GM18861 (cell line): ENCODE data around the gene SLC23A1.
"Not testable (repeated sequence)": the region's sequence is repeated elsewhere in the genome, so short reads cannot be mapped to it uniquely, and the experiment has no call there.

Experiments
- ATAC-seq: cut with Tn5 transposase; IDR thresholded peaks from one replicate; pipeline ENCODE4 v1.9.1; 2021; ENCODE audit not compliant: unreplicated experiment

Gene SLC23A1

DNA sequence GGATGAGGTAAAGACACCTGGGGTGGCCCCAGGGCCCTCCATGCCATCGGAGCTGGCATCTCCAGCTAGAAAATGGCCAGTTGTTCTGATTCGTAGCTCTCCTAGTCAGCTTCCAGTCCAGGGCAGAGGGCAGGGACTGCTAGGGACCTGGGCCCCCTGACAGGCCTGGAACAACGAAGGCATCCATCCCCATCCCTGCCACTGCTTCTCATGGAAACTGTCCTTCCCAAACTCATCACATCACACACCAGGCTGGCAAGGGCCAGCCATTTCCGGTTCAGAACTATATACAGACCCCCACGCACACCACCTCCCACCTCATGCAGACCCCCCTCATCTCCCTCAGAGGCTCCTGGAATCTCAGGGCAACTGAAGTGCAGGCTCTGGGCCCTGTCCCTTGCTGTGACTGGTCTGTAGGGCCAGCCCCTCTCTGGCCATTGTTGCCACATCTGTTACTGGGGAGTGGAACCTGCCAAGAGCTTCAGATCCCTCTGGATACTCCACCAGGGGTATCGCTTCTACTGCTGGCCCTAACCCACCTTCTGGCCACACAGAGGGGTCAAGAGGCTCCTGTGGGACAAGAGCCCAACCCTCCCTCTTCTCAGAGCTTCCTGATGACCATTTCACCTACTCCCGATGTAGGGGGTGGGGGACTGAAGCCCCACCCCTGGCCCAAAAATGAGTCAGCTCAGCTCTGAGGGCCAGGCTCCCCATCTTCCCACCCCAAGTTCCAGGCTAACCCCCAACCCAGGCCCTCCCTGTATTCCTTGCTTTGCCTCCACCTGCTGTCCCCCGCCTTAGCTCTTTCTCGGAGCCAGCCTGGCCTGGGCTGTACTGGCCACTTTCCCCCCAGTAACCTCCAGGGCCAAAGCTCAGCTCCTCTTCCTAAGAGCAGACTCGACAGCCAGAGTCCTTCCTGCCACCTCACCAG lies 7.8 kb upstream of the SLC23A1 start:
- ATAC-seq = no peak

DNA sequence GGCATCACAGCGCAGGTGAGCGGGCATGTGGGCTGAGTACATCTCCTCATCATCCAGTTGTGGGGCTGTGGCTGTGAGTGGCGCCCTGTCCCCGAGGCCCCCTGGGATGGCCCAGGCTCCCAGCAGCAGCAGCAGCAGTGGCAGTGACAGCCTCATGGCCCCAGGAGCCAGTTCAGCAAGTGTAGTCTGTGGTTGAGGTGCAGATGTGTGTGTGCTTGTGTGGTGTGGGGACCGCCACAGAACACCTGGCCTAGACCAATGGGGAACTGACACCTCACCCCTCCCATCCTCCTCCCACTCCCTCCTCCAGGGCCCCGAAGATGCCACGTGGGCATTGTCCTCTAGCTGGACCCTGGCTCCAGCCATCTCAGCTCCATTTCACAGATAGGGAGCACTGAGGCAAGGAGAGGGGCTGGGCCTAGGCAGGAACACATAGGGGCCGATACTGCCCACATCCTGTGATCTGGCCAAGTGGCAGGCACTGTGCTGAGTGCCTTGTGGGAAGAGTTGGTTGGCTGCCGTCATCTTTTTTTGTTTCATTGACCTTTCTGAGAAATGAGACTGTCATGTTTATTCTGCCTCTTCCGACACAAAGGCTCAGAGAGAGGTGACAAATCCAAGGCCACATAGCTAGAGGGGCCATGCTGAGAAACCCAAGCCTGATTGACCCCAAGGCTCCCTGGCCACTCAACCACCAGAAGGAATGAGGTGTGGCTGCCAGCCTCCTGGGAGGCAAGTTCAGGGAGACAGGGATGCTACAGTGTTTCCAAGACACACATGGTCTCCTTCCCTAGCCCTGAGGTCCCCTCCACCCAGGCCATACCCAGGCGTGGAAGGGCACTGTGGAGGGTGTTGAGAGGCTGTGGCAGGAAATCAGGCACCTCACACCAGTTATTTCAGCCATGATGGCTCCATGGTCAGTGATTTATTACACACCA lies 6.9 kb upstream of the SLC23A1 start, which contains the start of gene MZB1:
Gene MZB1 (minus strand): TSS at position 213 of the 938 bp plus-strand sequence. CDS start 57 bp downstream, at position 156.
- ATAC-seq = peak; percentile 37

- ATAC-seq = no peak
Observed at GRCh38 chr5:139388198-139388821, 5.2 kb upstream of the SLC23A1 start.

GRCh38 chr5:139387611-139388197 lies 4.6 kb upstream of the SLC23A1 start:
- ATAC-seq = no peak

DNA sequence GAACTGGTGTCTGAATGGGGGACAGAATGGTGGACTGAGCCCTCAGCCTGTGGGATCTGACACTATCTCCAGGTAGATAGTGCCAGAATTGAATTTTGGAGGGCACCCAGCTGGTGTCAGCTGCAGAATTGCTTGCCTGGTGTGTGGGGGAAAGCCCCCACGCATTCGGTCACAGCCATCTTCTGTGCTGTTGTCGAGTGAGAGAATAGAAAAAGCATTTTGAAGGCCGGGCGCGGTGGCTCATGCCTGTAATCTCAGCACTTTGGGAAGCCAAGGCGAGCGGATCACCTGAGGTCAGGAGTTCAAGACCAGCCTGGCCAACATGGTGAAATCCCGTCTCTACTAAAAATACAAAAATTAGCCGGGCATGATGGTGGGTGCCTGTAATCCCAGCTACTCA lies 3.9 kb upstream of the SLC23A1 start:
- ATAC-seq = not testable (repeated sequence)

DNA sequence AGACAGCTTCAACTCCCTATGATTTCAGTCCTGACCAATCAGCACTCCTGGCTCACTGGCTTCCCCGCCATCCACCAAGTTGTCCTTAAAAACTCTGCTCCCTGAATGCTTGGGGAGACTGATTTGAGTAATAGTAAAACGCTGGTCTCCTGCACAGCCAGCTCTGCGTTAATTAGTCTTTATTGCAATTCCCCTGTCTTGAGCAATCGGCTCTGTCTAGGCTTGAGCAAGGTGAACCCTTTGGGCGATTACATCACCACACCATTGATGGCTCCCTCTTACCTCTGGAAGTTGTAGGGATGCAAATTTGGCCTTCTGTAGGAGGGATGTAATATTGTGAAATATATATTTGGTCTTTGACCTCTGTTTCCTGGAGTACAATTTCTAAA lies 2.9 kb upstream of the SLC23A1 start:
- ATAC-seq = no peak

- ATAC-seq = no peak
Observed at GRCh38 chr5:139385061-139386049, 2.3 kb upstream of the SLC23A1 start.

- ATAC-seq = no peak
Observed at GRCh38 chr5:139384591-139385051, 1.5 kb upstream of the SLC23A1 start.

DNA sequence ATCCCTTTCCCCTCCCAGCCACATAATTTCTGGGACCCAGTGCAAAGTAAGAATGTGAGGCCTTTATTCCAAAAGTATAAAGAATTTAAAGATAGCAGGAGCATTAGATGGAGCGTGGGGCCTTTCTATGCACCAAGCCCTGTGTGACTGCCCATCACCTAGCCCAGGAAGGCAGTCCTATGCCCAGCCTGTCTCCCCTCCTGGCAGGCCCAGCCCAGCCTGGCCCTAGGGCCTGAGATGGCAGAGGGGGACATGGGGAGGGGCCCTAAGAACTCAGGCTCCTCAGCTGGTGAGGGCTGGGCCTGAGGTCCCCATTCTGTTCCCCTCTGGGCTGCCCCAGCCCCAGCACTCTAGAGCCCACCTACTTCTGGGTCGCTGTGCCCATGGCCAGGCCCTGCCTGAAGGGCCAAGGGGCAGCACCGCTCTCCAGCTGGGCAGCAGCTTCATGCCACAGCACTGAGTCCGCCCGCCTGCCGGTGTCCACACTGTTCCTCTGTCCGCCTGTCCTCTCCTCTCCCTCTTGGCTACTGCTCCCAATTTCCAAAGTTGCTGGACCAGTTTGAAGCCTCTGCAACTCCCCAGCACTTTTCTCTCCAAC lies 995 bp upstream of the SLC23A1 start:
- no peak for ATAC-seq

DNA sequence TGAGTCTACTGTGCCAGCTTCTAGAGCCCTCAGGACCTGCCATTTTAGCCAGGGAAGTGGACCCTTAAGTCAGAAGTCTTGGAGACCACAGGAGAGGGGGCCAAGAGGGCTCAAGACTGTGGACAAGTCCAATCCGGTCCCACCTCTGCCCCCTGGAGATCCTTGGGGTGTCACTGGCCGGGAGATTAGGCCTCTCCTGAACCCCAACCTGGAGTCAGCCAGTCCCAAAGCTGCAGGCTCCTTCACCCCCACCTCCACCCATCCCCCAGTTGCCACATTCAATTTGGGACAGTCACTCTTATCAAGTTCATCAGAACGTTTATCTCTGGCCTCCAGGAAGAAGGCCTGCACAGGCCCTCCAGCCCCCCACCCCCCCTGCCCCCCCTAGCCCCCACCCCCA lies 290 bp downstream of the SLC23A1 start:
- no peak for ATAC-seq

DNA sequence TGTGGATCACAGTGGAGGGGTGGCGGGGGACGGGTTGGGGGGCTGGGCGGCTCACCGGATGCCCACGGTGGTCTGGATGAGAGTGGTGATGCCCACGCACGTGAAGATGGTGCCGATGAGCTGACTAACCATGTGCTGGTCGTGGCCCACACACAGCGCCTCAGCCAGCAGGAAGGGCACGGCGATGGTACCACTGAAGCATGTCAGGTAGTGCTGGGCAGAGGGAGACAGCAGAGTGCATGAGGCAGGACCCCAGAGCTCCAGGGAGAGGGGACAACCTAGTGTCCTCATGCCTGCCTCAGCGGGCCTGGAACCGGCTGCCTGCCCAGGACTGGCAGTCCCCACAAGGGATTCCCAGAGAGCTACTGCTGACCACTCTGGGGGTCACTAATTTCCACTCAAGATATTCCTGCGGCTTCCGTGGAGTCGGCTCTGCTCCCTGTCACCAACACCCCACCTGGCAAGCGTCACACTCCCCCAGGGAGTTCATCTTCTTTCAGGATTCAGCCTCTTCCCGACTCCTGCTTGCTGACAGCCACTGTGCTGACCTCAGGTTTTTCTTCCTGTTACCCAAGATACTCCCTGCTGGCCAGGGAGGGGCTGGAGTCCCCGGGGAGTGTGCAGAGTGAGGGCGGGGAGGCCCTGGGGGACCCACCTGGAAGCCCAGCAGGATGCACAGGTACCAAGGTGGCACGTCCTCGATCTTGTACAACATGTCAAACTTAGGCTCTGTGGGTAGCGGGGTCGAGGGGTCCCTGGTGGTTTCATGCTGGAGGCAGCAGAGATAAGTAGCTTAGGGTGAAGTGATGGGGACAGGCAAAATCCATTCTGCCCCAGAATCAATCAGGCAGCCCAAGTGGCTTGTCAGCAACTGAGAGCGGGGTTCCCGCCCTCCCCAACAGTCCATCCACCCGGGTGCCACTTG lies 998 bp downstream of the SLC23A1 start:
- ATAC-seq = no peak

DNA sequence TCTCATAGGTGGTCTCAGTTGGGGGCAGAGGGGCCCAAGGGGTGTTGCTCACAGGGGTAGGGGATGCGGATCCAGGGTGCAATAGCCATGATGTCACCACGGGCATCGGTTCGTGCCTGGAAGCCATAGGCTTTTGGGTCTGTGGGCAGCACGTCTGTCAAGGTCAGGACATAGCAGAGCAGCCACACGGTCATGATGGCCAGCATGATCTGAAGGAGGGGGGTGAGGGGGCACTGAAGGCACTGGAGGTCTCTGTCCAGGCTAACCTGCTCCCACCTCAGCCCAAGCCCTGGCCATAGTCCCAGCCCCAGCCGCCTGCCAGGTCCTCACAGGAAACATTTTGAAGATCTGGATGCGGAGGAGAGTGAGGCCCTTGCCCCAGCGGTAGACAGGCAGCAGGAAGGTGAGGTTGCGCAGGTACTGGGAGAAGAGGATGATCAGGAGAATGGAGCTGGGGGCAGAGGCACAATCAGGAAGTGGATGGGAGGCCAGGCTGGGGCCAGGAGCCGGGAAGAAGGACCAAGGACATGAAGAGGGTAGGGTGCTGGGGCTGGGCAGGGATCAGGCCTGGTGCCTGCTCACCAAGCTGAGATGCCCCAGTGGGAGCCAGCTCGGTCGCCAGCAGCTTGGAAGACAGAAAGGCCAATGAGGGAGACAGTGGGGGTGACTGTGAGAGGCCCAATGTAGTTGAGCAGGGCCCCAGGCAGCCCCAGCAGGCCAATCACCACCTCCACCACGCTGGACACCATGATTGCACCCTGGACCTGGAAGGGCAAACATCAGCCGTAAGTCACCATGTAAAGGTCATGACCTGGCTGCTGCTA lies 3.3 kb downstream of the SLC23A1 start:
- no peak for ATAC-seq

DNA sequence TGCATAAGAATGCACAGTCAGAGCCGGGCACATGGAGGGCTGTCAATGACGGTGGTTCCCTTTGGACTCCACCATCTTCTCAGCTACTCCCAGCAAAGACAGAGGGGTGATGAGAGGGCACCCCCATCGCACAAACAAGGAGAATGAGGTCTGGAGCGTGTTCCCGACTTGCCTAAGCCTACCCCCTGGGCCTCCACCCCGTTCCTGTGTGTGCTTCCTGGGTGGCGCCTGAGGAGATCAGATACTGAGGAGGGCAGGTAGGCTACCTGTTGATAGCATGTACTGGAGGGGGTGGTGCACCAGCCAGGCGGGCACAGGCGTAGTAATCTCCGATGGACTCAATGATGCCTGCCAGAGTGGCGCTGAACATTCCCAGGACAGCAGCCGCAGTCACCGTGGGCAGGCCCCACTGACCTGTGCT lies 4.1 kb downstream of the SLC23A1 start:
- no peak for ATAC-seq

DNA sequence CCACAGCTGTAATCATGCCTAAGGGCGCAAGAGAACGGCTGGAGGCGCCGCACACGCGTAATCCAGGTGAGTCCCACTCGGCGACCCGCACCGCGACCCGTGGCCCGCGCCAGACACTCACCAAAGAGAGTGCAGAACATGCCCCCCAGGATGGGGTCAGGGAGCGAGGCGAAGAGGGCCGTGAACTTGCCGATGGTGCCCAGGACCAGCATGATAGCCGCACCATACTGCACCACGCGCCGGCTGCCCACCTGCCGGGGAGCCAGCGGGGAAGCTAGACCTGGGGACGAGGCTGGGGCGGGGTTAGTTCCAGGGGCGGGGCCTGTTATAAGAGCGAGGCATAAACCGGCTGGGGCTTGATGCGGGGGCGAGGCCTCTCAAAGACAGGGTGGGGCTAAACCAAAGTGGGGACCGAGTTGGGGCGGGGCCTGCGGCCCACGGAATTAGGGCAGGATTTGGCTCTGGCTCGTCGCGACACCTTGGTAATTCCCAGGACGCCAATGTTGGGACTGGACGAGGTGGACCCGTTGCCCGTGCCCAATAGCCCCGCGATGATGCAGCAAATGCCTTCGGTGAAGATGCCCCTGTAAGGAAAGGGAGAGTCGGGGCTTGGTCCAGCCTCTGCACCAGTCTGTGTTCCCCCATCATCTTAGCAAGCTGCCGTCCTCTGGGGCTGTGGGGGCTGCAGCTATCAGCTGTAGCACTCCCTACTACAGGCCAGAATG lies 4.8 kb downstream of the SLC23A1 start:
- no peak for ATAC-seq

DNA sequence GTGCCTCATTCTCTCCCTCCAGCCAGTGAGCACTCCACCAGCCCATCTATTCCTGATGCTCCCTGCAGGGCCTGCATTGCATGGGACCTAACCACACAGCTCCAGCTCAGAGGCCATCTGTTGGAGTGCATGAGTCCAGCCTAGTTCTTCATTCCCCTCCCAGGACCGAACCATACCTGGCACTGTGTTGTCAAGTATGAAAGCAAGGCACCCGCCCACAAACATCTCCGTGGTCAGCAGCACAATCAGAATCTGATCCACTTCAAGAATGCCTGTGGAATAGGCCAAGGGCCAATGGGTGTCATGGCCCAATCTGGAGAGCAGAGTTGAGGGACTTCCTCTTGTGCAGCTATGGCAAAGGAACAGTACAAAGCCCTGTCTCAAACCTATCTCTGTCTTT lies 5.9 kb downstream of the SLC23A1 start:
- no peak for ATAC-seq

- no peak for ATAC-seq
Observed at GRCh38 chr5:139376364-139376763, 6.7 kb downstream of the SLC23A1 start.
